Superior temporal gyrus (tissue), 1 donor: Measurements from ENCODE around the gene ABCA1.

Source experiments
- DNase-seq: peaks from one replicate; pipeline ENCODE4 v3.0.0-alpha.2; 2016; ENCODE audit errors: extremely low spot score

Gene ABCA1

GRCh38 chr9:104758974-104759373, 169.0 kb downstream of the ABCA1 start:
- DNase-seq: no peak

GRCh38 chr9:104750185-104750767, 177.7 kb downstream of the ABCA1 start:
- no peak for DNase-seq

GRCh38 chr9:104748359-104749031, 179.5 kb downstream of the ABCA1 start:
- no peak for DNase-seq

- peak; percentile 82 for DNase-seq
Measured at GRCh38 chr9:104747565-104748358, 180.2 kb downstream of the ABCA1 start, which contains the start of gene NIPSNAP3A. TSS of gene NIPSNAP3A (plus strand) at chr9:104747683. CDS start at chr9:104747793, 110 bp downstream.

GRCh38 chr9:104747245-104747564, 180.8 kb downstream of the ABCA1 start:
- DNase-seq: no peak

- no peak for DNase-seq
Measured at GRCh38 chr9:104746798-104747197, 181.2 kb downstream of the ABCA1 start.

GRCh38 chr9:104746285-104746684, 181.7 kb downstream of the ABCA1 start:
- DNase-seq: no peak

GRCh38 chr9:104745852-104746251, 182.1 kb downstream of the ABCA1 start:
- no peak for DNase-seq

- peak; percentile 84 for DNase-seq
Measured at GRCh38 chr9:104743376-104743985, 184.5 kb downstream of the ABCA1 start.

- no peak for DNase-seq
Measured at GRCh38 chr9:104740621-104741020, 187.3 kb downstream of the ABCA1 start.

- DNase-seq: no peak
Measured at GRCh38 chr9:104738452-104738851, 189.5 kb downstream of the ABCA1 start.
